ENCODE data around the gene FBXO36. TPM values are rescaled to one million over a fixed set of nuclear protein-coding genes. Genes with fewer than 3 reads are reported as not detected.

The FBXO36 gene
- total and polyA plus RNA-seq, 3 experiments from 2014 or later: 0.56 to 0.95 (median 0.74) TPM

GRCh38 chr2:230010501-230010900, 88.2 kb downstream of the FBXO36 start:
- Mint-ChIP-seq H3K4me1 (peaks cover 2 to 7% (median 6%) of the 10 kb centered on the region in 3 donors), H3K27ac (no peak overlapping the region), H3K9me3 (no peaks in the 10 kb centered on the region), H3K27me3 (peaks cover 0 to 1% of the 10 kb centered on the region in 2 donors), H3K36me3 (peaks cover 0 to 3% (median 2%) of the 10 kb centered on the region in 3 donors), H3K4me3 (no peak overlapping the region)
- Histone ChIP-seq H3K4me1 (ENCODE audit: insufficient read depth, low read length) (no peaks in the 10 kb centered on the region), H3K9me3 (ENCODE audit: low read length) (no peaks in the 10 kb centered on the region), H3K36me3 (ENCODE audit: insufficient read depth, low read length) (no peaks in the 10 kb centered on the region), H3K4me3 (ENCODE audit: low read length) (no peak overlapping the region), H3K27me3 (ENCODE audit: insufficient read depth, low read length, poor library complexity, severe bottlenecking) (no peaks in the 10 kb centered on the region), H3K27ac (ENCODE audit: low read depth, low read length) (no peak overlapping the region)
- ChIA-PET CTCF (interaction anchor here (1.1 to 1.3 kb wide), 3 partner anchors 9 to 149 kb away, joined by 3 to 6 read pairs (median 3); no protein-coding TSS in a partner anchor), POLR2A (no interaction called here)
- DNase-seq: no peak

DNA sequence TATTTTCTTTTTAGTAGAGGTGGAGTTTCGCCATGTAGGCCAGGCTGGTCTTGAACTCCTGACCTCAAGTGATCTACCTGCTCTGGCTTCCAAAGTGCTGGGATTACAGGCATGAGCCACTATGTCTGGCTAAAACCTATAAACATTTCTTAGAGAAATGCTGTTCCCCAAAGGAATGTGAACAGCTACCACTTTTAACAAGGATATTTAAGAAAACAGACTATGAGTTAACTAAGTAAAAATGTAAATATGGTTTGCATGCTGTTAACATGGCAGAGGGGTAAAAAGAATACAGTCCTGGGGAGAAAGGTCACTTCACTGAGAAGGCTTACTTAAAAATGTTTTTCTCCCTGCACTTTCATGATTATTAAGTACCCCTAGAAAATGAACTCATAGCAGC, 89.3 kb downstream of the FBXO36 start:
- peaks cover 2 to 7% (median 6%) of the 10 kb centered on the region in 3 donors for H3K4me1 Mint-ChIP-seq
- H3K9me3 ChIP-seq (ENCODE audit: low read length): no peaks in the 10 kb centered on the region
- POLR2A ChIA-PET: no interaction called here
- H3K4me1 ChIP-seq (ENCODE audit: insufficient read depth, low read length): no peaks in the 10 kb centered on the region
- peaks cover 0 to 1% of the 10 kb centered on the region in 2 donors for H3K27me3 Mint-ChIP-seq
- DNase-seq: no peak
- H3K36me3 Mint-ChIP-seq: peaks cover 0 to 4% (median 0%) of the 10 kb centered on the region in 3 donors
- no peaks in the 10 kb centered on the region for H3K27me3 ChIP-seq (ENCODE audit: insufficient read depth, low read length, poor library complexity, severe bottlenecking)
- CTCF ChIA-PET: interaction anchor here (1.2 kb wide), 1 partner anchor 148 kb away, joined by 6 read pairs; no protein-coding TSS in a partner anchor
- no peak overlapping the region for H3K4me3 ChIP-seq (ENCODE audit: low read length)
- H3K4me3 Mint-ChIP-seq: no peak overlapping the region
- no peaks in the 10 kb centered on the region for H3K36me3 ChIP-seq (ENCODE audit: insufficient read depth, low read length)
- H3K27ac ChIP-seq (ENCODE audit: low read depth, low read length): no peak overlapping the region
- H3K9me3 Mint-ChIP-seq: no peaks in the 10 kb centered on the region
- no peak overlapping the region for H3K27ac Mint-ChIP-seq

DNA sequence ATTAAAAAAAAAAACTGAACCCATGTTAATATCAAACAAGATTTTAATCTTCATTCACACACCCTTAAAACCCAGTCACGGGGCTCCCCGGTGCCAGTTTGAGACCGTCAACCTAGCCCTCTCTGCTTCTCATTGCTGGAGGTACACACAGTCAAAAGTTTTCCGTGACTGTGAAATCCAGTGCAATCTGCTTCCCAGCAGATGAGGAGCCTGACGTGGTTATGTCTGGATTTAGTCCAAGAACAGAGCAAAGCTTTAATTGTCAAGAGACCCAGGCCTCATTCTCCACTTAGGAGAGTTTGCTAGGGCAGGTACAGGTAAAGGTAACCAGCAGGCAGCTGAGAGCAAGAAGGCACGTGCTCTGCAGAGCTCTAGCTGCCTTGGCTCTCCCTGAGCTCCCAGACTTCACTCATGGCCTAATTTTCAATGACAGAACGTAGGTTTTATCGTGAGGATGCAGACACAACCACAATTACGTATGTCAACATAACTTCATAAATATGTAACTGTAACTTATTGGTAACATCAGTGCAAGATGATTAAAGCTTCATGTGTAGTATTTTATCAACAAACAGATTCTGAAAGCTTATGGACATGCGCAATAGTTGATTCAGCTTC, 90.1 kb downstream of the FBXO36 start:
- Mint-ChIP-seq H3K4me1 (peaks cover 2 to 7% (median 6%) of the 10 kb centered on the region in 3 donors), H3K36me3 (peaks cover 0 to 4% (median 0%) of the 10 kb centered on the region in 3 donors), H3K27ac (no peak overlapping the region), H3K9me3 (no peaks in the 10 kb centered on the region), H3K27me3 (peaks cover 0 to 1% of the 10 kb centered on the region in 2 donors), H3K4me3 (no peak overlapping the region)
- H3K4me1 ChIP-seq (ENCODE audit: insufficient read depth, low read length): no peaks in the 10 kb centered on the region
- no peak overlapping the region for H3K27ac ChIP-seq (ENCODE audit: low read depth, low read length)
- no peaks in the 10 kb centered on the region for H3K27me3 ChIP-seq (ENCODE audit: insufficient read depth, low read length, poor library complexity, severe bottlenecking)
- DNase-seq: no peak
- H3K36me3 ChIP-seq (ENCODE audit: insufficient read depth, low read length): no peaks in the 10 kb centered on the region
- no peaks in the 10 kb centered on the region for H3K9me3 ChIP-seq (ENCODE audit: low read length)
- ChIA-PET CTCF (no interaction called here), POLR2A (interaction anchor here (0.5 kb wide), 1 partner anchor 122 kb away, joined by 3 read pairs; no protein-coding TSS in a partner anchor)
- H3K4me3 ChIP-seq (ENCODE audit: low read length): no peak overlapping the region

GRCh38 chr2:230016844-230017243, 94.5 kb downstream of the FBXO36 start:
- Mint-ChIP-seq H3K27me3 (peaks cover 0 to 1% of the 10 kb centered on the region in 2 donors), H3K4me1 (no peaks in the 10 kb centered on the region), H3K4me3 (no peak overlapping the region), H3K27ac (no peak overlapping the region), H3K36me3 (peaks cover 0 to 4% (median 0%) of the 10 kb centered on the region in 3 donors), H3K9me3 (no peaks in the 10 kb centered on the region)
- Histone ChIP-seq H3K27ac (ENCODE audit: low read depth, low read length) (no peak overlapping the region), H3K27me3 (ENCODE audit: insufficient read depth, low read length, poor library complexity, severe bottlenecking) (no peaks in the 10 kb centered on the region), H3K4me1 (ENCODE audit: insufficient read depth, low read length) (no peaks in the 10 kb centered on the region), H3K9me3 (ENCODE audit: low read length) (no peaks in the 10 kb centered on the region), H3K4me3 (ENCODE audit: low read length) (no peak overlapping the region), H3K36me3 (ENCODE audit: insufficient read depth, low read length) (no peaks in the 10 kb centered on the region)
- CTCF ChIA-PET: no interaction called here
- DNase-seq: no peak
- POLR2A ChIA-PET: interaction anchor here (0.6 kb wide), 1 partner anchor 9 kb away, joined by 5 read pairs; no protein-coding TSS in a partner anchor

- Histone ChIP-seq H3K4me3 (ENCODE audit: low read length) (no peak overlapping the region), H3K4me1 (ENCODE audit: insufficient read depth, low read length) (no peaks in the 10 kb centered on the region), H3K27ac (ENCODE audit: low read depth, low read length) (no peak overlapping the region), H3K36me3 (ENCODE audit: insufficient read depth, low read length) (no peaks in the 10 kb centered on the region), H3K27me3 (ENCODE audit: insufficient read depth, low read length, poor library complexity, severe bottlenecking) (no peaks in the 10 kb centered on the region), H3K9me3 (ENCODE audit: low read length) (no peaks in the 10 kb centered on the region)
- no peak for DNase-seq
- ChIA-PET CTCF (no interaction called here), POLR2A (no interaction called here)
- peaks cover 0 to 4% (median 0%) of the 10 kb centered on the region in 3 donors for H3K36me3 Mint-ChIP-seq
- no peak overlapping the region for H3K4me3 Mint-ChIP-seq
- H3K4me1 Mint-ChIP-seq: no peaks in the 10 kb centered on the region
- no peaks in the 10 kb centered on the region for H3K9me3 Mint-ChIP-seq
- H3K27ac Mint-ChIP-seq: no peak overlapping the region
- H3K27me3 Mint-ChIP-seq: peaks cover 0 to 1% of the 10 kb centered on the region in 2 donors
Observed at GRCh38 chr2:230018153-230018552, 95.8 kb downstream of the FBXO36 start.

GRCh38 chr2:230019742-230020141, 97.4 kb downstream of the FBXO36 start:
- Mint-ChIP-seq H3K9me3 (no peaks in the 10 kb centered on the region), H3K36me3 (peaks cover 0 to 4% (median 0%) of the 10 kb centered on the region in 3 donors), H3K27me3 (peaks cover 0 to 1% of the 10 kb centered on the region in 2 donors), H3K4me3 (no peak overlapping the region), H3K4me1 (no peaks in the 10 kb centered on the region), H3K27ac (no peak overlapping the region)
- DNase-seq: no peak
- Histone ChIP-seq H3K36me3 (ENCODE audit: insufficient read depth, low read length) (no peaks in the 10 kb centered on the region), H3K4me3 (ENCODE audit: low read length) (no peak overlapping the region), H3K9me3 (ENCODE audit: low read length) (no peaks in the 10 kb centered on the region), H3K27me3 (ENCODE audit: insufficient read depth, low read length, poor library complexity, severe bottlenecking) (no peaks in the 10 kb centered on the region), H3K4me1 (ENCODE audit: insufficient read depth, low read length) (no peaks in the 10 kb centered on the region), H3K27ac (ENCODE audit: low read depth, low read length) (no peak overlapping the region)
- ChIA-PET CTCF (interaction anchor here (1.8 kb wide), 1 partner anchor 12 kb away, joined by 6 read pairs; no protein-coding TSS in a partner anchor), POLR2A (no interaction called here)

DNA sequence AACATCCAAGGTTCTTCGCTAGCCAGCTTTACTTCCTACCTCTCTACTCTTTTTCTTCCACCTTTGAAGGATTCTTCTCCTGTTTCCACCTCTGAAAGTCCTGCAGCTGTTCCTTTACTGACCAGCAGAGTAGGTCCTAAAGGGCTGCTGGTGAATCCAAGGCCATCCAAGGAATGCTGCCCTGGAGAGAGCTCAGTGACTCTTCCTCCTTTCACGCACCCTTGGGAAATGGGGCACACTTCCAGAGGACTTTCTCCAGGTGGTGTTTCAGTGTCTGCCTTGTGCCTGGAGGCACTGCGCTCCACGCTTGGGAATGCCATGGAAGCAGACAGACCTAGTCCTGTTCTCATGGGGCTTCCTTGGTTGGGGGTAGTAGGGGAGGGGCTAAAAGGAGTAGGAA, 101.0 kb downstream of the FBXO36 start:
- Histone ChIP-seq H3K27me3 (ENCODE audit: insufficient read depth, low read length, poor library complexity, severe bottlenecking) (no peaks in the 10 kb centered on the region), H3K9me3 (ENCODE audit: low read length) (no peaks in the 10 kb centered on the region), H3K4me3 (ENCODE audit: low read length) (no peak overlapping the region), H3K4me1 (ENCODE audit: insufficient read depth, low read length) (no peaks in the 10 kb centered on the region), H3K27ac (ENCODE audit: low read depth, low read length) (no peak overlapping the region), H3K36me3 (ENCODE audit: insufficient read depth, low read length) (no peaks in the 10 kb centered on the region)
- POLR2A ChIA-PET: no interaction called here
- H3K27ac Mint-ChIP-seq: no peak overlapping the region
- no peaks in the 10 kb centered on the region for H3K4me1 Mint-ChIP-seq
- no peak overlapping the region for H3K4me3 Mint-ChIP-seq
- DNase-seq: no peak
- H3K36me3 Mint-ChIP-seq: no peaks in the 10 kb centered on the region
- no peaks in the 10 kb centered on the region for H3K9me3 Mint-ChIP-seq
- CTCF ChIA-PET: no interaction called here
- H3K27me3 Mint-ChIP-seq: no peaks in the 10 kb centered on the region

DNA sequence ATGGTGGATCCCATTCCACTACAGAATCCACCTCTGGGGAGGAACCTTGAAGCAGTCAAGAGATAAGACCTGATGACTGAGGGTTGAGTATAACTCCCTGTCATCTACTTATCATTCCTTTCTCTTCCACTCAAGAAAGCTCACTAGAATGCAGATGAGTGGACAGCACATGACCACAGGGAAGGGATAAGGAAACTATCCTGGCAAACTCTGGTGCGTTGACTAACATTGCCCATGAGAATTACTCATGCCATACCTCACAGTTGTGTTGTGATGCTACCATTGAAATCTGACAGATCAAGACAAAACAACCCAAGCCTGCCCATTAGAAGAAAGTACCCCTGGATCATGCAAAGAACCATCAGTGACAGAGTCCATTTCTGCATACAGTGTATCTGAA, 119.9 kb downstream of the FBXO36 start:
- DNase-seq: no peak
- H3K27me3 Mint-ChIP-seq: peaks cover 7 to 36% of the 10 kb centered on the region in 2 donors
- H3K4me1 ChIP-seq (ENCODE audit: insufficient read depth, low read length): no peaks in the 10 kb centered on the region
- ChIA-PET POLR2A (no interaction called here), CTCF (interaction anchor here (1.6 kb wide), 1 partner anchor 25 kb away, joined by 4 read pairs; no protein-coding TSS in a partner anchor)
- H3K36me3 Mint-ChIP-seq: peaks cover 0 to 4% (median 0%) of the 10 kb centered on the region in 3 donors
- no peaks in the 10 kb centered on the region for H3K36me3 ChIP-seq (ENCODE audit: insufficient read depth, low read length)
- no peaks in the 10 kb centered on the region for H3K27me3 ChIP-seq (ENCODE audit: insufficient read depth, low read length, poor library complexity, severe bottlenecking)
- no peaks in the 10 kb centered on the region for H3K9me3 Mint-ChIP-seq
- H3K27ac Mint-ChIP-seq: no peak overlapping the region
- H3K4me1 Mint-ChIP-seq: no peaks in the 10 kb centered on the region
- H3K4me3 ChIP-seq (ENCODE audit: low read length): no peak overlapping the region
- H3K27ac ChIP-seq (ENCODE audit: low read depth, low read length): no peak overlapping the region
- H3K4me3 Mint-ChIP-seq: no peak overlapping the region
- H3K9me3 ChIP-seq (ENCODE audit: low read length): no peaks in the 10 kb centered on the region

Measured in CD8-positive, alpha-beta memory T cell (primary cell).